HFF-Myc (cell line): ENCODE measurements around the gene GADL1.

ENCODE experiments used
- DNase-seq: peaks from one replicate; pipeline ENCODE4 v3.0.0-alpha.2; 2011; ENCODE audit warnings: low read depth; ENCODE audit errors: extremely low read depth
- H3K4me3 ChIP-seq: replicated peaks from 2 replicates; pipeline ENCODE4 v1.5.1; 2011; ENCODE audit warnings: low read depth, mild to moderate bottlenecking, control low read depth, low read length
- CTCF ChIP-seq: IDR thresholded peaks from 2 replicates; pipeline ENCODE4 v1.5.1; 2012; ENCODE audit warnings: mild to moderate bottlenecking, low read depth, low read length, control low read depth; ENCODE audit errors: missing control alignments

Gene GADL1

GRCh38 chr3:30832961-30833575, 61.4 kb downstream of the GADL1 start:
- H3K4me3 ChIP-seq, result no peak overlapping the region
- DNase-seq, result no peak
- TF ChIP-seq CTCF, result no peak

DNA sequence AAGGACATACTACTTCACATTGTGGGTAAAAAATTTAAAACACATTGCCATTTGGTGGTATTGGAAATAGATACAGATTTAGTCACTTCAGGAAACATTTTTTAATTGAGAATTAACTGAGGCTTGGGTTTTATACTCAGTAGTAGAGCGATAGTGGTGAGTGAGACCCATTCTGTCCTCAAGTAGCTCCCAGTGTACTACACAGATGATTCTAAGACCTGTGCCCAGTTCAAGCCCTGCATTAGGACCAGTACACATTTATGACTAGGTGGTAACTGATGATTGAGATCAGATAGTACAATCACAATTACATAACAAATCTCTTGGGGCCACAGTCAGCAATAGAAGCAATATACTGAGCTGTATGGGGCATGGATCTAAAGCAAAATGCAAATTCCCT, 67.4 kb downstream of the GADL1 start:
- no peak overlapping the region for H3K4me3 ChIP-seq
- no peak for DNase-seq
- TF ChIP-seq CTCF, result no peak

DNA sequence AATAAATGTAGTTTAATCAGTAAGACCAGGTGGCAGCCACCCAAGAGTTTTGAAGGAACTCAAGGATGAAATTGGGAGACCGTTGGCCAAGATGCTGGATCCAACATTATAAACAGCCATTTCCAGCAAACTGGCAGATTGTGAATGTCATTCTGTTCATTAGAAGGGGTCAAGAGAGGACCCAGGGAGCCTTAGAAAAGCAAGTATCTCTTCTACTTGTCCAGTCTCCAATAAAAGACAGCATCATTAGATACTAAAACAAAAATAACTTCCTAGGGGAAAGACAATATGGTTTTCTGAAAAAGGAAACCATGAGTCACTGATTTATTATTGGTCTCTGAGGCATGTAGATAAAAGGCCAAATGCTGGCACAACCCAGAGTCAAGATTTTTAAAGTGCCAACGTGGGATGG, 67.9 kb downstream of the GADL1 start:
- no peak for DNase-seq
- H3K4me3 ChIP-seq, result no peak overlapping the region
- no peak for TF ChIP-seq CTCF

DNA sequence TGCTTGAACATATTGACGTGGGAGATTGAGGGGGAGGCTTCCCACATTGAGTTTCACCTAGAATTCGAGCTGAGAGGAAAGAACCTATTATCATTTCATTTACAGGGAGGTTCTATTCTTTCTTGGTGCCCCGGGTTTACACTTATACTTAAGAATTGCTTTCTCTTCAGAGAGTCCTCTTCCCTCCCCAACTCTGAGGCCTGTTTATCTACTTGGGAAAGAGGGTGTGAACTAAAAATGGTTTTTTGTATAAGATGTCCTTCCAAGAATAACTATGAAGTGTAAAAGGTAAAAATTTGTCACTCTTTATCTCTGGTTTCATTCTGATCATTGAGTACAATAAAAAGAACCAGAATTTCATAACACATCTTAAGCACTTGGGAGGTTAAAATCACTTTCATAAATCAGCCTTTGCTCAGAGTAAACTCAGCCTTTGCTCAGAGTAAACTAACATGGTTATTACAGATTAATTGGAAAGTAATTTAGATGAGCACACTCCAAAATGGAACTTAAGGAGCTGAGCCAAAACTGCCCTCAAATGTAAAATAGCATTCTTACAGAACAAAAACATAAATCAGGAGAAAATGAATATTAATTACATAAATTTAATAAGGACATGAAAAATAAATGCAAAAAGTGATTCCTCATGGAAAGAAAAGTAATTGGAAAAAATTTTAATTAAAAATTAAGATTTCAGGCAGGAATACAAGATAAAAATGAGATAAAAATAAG, 75.2 kb downstream of the GADL1 start:
- DNase-seq, result no peak
- no peak overlapping the region for H3K4me3 ChIP-seq
- TF ChIP-seq CTCF, result no peak

GRCh38 chr3:30813734-30814133, 80.7 kb downstream of the GADL1 start:
- TF ChIP-seq CTCF, result no peak
- no peak overlapping the region for H3K4me3 ChIP-seq

GRCh38 chr3:30811151-30811795, 83.2 kb downstream of the GADL1 start:
- no peak overlapping the region for H3K4me3 ChIP-seq
- no peak for DNase-seq
- no peak for TF ChIP-seq CTCF

More at GRCh38 chr3:30813734-30814133, 80.7 kb downstream of the GADL1 start:
- DNase-seq, result no peak
